NK-92 treated with Interleukin-12 subunit alpha and Interleukin-12 subunit beta, amount 100 ng/mL, for 24 hours (cell line): ENCODE results near the gene TLR9.

Experiments used
- DNase-seq: peaks from one replicate; lab custom pipeline; 2025; lab: John Stamatoyannopoulos, UW

The TLR9 gene

DNA sequence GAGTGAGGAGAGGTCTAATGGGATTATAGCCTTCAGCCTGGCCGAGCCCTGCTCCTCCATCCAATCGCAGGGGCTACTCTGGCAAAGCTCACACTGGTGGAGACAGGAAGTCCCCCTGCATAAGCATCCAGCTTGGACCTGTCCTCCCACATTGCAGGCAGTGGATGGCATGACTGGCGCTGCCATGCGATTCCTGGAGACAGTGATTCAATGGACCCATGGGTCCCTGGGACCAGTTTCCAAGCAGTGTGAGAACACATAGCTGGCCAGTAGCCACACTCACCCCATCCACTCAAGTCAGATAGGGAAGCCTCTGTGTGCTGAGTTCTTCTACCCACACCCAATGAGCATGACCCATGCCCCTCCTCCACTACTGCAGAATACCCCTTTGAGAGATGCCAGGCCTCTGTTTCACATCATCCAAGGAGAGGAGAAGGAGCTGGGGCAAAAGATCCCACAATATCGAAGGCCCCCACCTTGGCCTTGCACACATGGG is 53.1 kb downstream of the TLR9 start:
- no peak for DNase-seq

- DNase-seq: no peak
Measured at GRCh38 chr3:52171514-52172261, 53.8 kb downstream of the TLR9 start.
